Measurements from ENCODE around the gene DZIP1L.
"Not testable (repeated sequence)": the region's sequence is repeated elsewhere in the genome, so short reads cannot be mapped to it uniquely, and the experiment has no call there.

The DZIP1L gene, protein sequence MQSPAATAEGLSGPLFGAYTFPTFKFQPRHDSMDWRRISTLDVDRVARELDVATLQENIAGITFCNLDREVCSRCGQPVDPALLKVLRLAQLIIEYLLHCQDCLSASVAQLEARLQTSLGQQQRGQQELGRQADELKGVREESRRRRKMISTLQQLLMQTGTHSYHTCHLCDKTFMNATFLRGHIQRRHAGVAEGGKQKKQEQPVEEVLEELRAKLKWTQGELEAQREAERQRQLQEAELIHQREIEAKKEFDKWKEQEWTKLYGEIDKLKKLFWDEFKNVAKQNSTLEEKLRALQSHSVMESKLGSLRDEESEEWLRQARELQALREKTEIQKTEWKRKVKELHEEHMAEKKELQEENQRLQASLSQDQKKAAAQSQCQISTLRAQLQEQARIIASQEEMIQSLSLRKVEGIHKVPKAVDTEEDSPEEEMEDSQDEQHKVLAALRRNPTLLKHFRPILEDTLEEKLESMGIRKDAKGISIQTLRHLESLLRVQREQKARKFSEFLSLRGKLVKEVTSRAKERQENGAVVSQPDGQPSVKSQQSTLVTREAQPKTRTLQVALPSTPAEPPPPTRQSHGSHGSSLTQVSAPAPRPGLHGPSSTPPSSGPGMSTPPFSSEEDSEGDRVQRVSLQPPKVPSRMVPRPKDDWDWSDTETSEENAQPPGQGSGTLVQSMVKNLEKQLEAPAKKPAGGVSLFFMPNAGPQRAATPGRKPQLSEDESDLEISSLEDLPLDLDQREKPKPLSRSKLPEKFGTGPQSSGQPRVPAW

DNA sequence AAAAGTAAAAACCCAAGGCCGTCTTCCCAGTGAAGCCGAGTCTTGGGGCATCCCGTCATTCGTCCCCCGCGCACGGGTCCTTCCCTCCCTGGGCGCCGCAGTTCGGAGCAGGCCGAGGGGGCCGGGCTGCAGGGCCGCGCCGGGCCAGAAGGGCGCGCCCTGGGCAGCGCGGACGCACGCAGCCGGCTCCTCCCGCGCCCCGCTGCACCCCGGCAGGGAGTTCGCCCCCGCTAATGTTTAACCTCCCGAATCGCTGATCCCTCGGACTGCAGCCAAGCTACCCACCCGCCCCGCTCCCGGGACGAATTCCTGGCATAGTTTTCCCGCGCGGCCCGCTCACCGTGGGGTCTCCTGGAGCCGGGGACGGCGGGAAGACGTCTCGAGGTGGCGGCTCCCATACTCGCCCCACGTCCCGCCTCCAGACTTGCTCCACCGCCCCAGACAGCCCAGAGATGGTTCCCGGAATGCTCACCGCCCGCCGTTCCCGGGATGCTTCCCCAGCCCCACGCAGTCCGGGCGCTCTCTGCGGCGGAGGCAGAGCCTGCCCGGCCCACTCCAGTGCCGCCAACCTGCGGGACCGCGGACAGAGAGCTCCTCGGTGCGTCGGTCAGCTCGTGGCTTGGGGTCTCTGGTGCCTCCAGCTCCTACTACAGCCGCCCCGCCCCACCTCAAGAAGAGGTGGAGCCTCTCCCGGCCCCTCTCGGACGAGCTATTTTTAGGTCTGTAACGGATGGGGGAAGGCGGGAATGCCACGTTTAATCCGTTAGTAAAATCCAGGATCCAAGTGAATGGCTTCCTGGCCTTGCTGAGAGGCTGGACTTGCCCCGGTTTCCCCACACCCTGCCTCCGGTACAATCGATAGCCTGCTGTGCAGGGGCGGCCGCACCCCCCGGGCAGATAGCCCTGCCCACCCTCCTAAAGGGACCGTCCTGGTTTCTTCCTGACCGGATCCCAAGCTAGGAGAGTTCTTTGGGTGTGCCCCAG is at the start of gene DZIP1L:
Gene DZIP1L, minus strand, starts transcription at position 621 of the 984 bp plus-strand sequence. CDS start 11,637 bp downstream, outside the sequence.
- TF ChIP-seq JUND (IDR thresholded peaks at IDR 0.05; ENCODE audit: low read depth), result no peak
- in situ Hi-C loops (cut with HindIII; ENCODE audit: low pct_unique_long_range_greater_than_20kb, low sequenced_read_pairs), result no loop called here

DNA sequence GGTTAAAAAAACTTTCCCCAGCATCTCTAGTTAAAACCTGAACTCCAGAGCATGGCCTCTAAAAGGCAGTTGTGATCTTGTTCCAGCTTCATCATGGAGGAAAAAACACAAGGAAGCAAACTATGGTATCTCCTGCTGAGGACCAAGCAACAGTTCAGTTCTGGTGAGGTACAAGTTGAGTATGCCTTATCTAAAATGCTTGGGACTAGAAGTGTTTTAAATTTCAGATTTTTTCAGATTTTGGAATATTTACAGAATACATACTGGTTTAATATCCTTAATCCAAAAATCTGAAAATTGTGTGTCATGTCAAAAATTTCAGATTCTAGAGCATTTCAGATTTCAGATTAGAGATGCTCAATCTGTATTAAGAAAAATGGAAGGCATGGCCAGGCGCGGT is 49.7 kb upstream of the DZIP1L start:
- in situ Hi-C loops (cut with HindIII; ENCODE audit: low pct_unique_long_range_greater_than_20kb, low sequenced_read_pairs), result no loop called here
- no peak for DNase-seq (ENCODE audit: low read depth in 1 of 2, low spot score in 1 of 2)
- TF ChIP-seq JUND (IDR thresholded peaks at IDR 0.05; ENCODE audit: low read depth), result no peak

More for the DNA sequence above, at the start of gene DZIP1L:
- peak; percentile 56 to 62 for DNase-seq (ENCODE audit: low read depth in 1 of 2, low spot score in 1 of 2)

DNA sequence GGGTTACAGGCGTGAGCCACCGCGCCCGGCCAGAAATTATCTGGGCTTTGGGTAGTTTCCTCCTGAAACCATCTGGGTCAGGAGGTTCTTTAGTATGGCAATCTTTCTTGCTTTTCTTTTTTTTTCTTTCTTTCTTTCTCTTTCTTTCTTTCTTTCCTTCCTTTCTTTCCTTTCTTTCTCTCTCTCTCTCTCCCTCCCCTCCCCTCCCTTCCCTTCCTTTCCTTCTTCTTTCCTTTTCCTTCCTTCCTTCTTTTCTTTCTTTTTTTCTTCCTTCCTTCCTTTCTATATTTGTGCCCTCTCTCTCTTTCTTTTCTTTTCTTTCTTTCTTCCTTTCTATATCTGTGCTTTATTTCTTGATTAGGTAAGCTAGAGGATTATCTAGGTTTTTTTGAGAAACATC is 42.3 kb upstream of the DZIP1L start:
- no peak for DNase-seq (ENCODE audit: low read depth in 1 of 2, low spot score in 1 of 2)
- TF ChIP-seq JUND (IDR thresholded peaks at IDR 0.05; ENCODE audit: low read depth), result no peak
- in situ Hi-C loops (cut with HindIII; ENCODE audit: low pct_unique_long_range_greater_than_20kb, low sequenced_read_pairs), result no loop called here

DNA sequence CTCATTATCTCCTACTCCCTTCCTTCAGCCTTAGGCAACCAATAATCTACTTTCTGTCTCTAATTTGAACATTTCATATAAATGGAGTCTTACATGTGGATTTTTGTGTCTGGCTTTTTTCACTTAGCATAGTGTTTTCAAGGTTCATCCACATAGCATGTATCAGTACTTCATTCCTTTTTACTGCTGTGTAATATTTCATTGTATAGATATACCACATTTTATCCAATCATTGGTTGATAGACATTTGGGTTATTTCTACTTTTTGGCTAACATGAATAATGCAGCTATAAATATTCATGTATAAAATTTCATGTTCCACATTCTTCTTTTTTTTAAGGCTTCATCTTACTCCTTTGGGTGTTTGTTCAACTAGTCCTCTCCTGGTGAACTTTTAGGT is 39.1 kb upstream of the DZIP1L start:
- TF ChIP-seq JUND (IDR thresholded peaks at IDR 0.05; ENCODE audit: low read depth), result no peak
- in situ Hi-C loops (cut with HindIII; ENCODE audit: low pct_unique_long_range_greater_than_20kb, low sequenced_read_pairs), result no loop called here
- no peak for DNase-seq (ENCODE audit: low read depth in 1 of 2, low spot score in 1 of 2)

DNA sequence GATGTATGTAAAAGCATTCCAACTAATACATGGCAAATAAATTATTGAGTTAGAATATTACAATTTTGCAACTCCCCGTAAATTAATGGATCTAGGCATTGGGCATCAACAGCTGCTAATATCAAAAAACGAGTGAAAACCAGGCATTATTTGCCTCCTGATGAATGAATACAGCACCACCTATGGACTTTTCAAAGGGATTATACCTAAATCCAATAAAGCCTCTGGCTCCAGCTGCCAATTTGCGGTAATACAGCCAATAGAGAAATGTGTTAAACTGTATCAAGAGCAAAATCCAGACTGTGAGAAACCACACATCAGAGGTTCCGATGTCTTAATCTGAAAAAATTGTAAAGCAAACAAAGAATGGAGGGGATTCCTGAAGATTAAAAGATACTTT is 33.1 kb upstream of the DZIP1L start:
- in situ Hi-C loops (cut with HindIII; ENCODE audit: low pct_unique_long_range_greater_than_20kb, low sequenced_read_pairs), result no loop called here
- peak in 1 of 2 experiments; percentile 6 for DNase-seq (ENCODE audit: low read depth in 1 of 2, low spot score in 1 of 2)
- no peak for TF ChIP-seq JUND (IDR thresholded peaks at IDR 0.05; ENCODE audit: low read depth)

DNA sequence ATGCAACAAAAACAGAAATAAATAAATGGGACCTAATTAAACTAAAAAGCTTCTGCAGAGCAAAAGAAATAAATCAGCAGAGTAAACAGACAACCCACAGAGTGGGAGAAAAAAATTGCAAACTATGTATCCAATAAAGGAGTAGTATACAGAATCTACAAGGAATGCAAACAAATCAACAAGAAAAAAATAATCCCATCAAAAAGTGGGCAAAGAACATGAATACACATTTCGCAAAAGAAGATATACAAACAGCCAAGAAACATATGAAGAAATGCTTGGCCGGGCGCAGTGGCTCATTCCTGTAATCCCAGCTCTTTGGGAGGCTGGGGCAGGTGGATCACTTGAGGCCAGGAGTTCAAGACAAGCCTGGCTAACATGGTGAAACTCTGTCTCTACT is 26.8 kb upstream of the DZIP1L start:
- in situ Hi-C loops (cut with HindIII; ENCODE audit: low pct_unique_long_range_greater_than_20kb, low sequenced_read_pairs); DNase-seq (ENCODE audit: low read depth in 1 of 2, low spot score in 1 of 2): not testable (repeated sequence)

DNA sequence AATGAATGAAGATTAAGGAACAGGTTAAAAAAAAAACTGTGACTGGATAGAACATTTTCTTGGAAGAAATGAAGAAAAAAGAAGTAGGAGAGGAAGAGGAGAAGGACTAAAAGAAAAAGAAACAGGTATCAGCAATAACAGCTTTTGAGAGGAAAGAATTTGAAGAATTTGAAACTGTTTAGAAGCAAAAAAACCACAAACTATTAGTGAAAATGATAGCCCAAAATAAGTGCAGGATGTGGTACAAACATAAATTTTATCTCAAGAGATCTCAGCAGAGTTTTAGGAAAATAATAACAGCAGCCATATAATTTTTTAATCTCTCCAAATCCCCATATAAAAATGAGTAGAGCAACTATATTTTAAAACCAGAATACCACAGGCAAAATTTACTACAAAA is 25.5 kb upstream of the DZIP1L start:
- no peak for TF ChIP-seq JUND (IDR thresholded peaks at IDR 0.05; ENCODE audit: low read depth)
- in situ Hi-C loops (cut with HindIII; ENCODE audit: low pct_unique_long_range_greater_than_20kb, low sequenced_read_pairs), result no loop called here
- DNase-seq (ENCODE audit: low read depth in 1 of 2, low spot score in 1 of 2), result no peak

DNA sequence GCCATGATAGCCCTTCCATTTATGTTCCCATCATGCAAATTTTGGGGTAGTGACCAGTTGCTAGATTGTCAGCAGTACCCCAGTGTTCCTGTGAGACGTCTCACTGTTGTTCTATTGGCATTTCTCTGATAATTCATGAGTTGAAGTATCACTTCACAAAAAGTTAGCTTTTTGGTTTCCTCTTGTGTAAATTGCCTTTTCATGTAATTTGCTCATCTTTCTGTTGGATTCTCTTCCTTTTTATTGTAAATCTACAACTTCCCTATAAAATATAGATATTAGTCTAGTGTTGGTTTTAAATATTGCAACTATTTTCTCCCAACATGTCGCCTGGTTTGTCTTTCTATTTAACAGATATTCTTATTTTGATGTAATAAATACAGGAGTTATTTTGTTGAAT is 24.3 kb upstream of the DZIP1L start:
- in situ Hi-C loops (cut with HindIII; ENCODE audit: low pct_unique_long_range_greater_than_20kb, low sequenced_read_pairs), result no loop called here
- TF ChIP-seq JUND (IDR thresholded peaks at IDR 0.05; ENCODE audit: low read depth), result no peak

DNA sequence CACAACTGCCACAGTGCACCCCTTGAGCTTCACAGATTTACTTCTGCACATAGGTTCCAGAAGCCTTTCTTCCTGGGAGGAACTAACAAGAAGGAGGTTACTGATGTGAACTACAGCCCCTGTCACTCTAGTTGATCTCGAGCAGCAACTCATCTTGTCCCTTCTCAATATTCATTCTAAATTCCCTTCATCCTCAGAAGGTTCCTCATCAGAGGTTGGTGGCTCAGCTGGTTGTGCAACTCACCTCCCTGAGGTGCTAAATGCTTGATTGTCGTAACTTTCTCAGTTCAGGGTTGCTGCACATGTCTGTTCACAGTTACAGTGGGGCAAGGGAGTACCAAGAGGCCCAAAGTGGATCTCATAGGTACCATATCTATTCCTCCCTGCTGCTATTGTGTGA is 22.5 kb upstream of the DZIP1L start:
- TF ChIP-seq JUND (IDR thresholded peaks at IDR 0.05; ENCODE audit: low read depth), result no peak
- no peak for DNase-seq (ENCODE audit: low read depth in 1 of 2, low spot score in 1 of 2)
- in situ Hi-C loops (cut with HindIII; ENCODE audit: low pct_unique_long_range_greater_than_20kb, low sequenced_read_pairs), result no loop called here

More for the DNA sequence above, 24.3 kb upstream of the DZIP1L start:
- no peak for DNase-seq (ENCODE audit: low read depth in 1 of 2, low spot score in 1 of 2)

DNA sequence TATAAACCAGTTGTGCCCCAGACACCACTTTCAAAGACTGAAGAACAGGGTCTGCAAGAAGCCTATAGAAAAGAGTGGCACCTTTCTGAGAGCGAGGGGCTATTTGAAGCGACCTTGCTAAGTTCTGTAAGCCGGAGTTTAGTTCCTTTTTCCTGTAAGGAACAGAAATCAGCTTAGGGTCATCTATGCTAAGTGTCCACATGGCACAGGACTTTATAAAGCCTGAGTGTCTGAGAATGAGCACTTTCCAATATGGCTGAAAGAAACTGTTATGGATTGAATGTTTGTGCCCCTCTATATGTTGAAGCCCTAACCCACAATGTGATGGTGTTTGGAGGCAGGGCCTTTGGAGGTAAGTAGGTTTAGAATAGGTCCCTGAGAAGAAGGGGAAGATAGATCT is 20.8 kb upstream of the DZIP1L start:
- no peak for DNase-seq (ENCODE audit: low read depth in 1 of 2, low spot score in 1 of 2)
- TF ChIP-seq JUND (IDR thresholded peaks at IDR 0.05; ENCODE audit: low read depth), result no peak
- in situ Hi-C loops (cut with HindIII; ENCODE audit: low pct_unique_long_range_greater_than_20kb, low sequenced_read_pairs), result no loop called here

DNA sequence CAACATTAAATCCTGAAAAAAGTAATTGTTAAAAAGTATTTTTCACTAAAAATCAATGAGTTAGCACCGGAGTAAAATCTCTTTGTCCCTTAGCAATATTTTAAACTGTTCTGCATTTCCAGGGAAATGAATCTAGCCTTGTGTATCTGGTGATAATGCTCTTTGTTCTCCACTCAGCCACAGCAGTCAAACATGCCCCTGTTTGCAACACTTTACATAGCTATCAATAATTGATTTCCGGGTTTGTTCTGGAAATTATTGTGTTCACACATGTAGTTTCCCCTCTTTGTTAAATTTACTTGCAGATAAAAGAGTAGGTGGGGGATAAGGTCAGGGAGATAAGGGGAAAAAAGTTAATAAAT is 20.4 kb upstream of the DZIP1L start:
- no peak for TF ChIP-seq JUND (IDR thresholded peaks at IDR 0.05; ENCODE audit: low read depth)
- in situ Hi-C loops (cut with HindIII; ENCODE audit: low pct_unique_long_range_greater_than_20kb, low sequenced_read_pairs), result no loop called here
- no peak for DNase-seq (ENCODE audit: low read depth in 1 of 2, low spot score in 1 of 2)

DNA sequence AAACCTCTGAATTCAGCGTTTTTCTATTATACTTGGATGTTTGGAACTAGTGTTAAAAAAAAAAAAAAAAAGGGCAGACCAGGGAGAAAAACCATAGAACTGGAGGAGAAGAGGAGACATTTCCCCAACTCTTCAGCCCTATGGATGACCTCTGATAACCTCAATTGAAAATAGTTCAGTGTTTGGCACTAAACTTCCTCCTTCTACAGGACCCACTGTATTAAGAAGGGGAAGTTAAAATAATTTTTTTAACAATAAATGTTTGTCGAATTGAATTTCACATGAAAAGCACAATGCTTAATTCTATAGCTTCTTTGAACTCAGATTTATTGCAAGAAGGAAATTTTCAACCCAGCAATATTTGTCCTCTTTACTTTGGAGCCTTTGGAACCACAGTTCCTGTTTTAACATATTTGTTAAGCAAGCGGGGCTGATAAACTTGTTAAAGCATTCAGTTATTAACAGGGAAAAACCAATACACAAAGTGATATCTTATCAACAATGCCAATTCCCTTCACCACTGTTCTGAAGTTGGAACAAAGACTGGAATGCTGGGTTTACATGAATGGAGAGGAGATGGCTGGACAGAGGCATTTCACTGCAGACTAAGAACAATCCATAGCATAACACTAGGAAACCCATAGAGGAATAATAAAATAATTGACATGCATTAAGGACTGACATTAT is 19.9 kb upstream of the DZIP1L start:
- no peak for TF ChIP-seq JUND (IDR thresholded peaks at IDR 0.05; ENCODE audit: low read depth)
- no peak for DNase-seq (ENCODE audit: low read depth in 1 of 2, low spot score in 1 of 2)
- in situ Hi-C loops (cut with HindIII; ENCODE audit: low pct_unique_long_range_greater_than_20kb, low sequenced_read_pairs), result no loop called here
